Natural killer cell (primary cell): ENCODE data around the gene TUBB8. TPM values are rescaled to one million over a fixed set of nuclear protein-coding genes. Genes with fewer than 3 reads are reported as not detected.

ENCODE experiments used
- ATAC-seq, 3 donors: fragments of 150-1000 bp in 2 of 3; fragments of 200-7000 bp in 1 of 3; cut with Tn5 transposase; 1 replicate in 1 of 3; 2 replicates in 2 of 3; pipeline ENCODE4 v1.10.0; 2021; ENCODE audit warnings: mild to moderate bottlenecking in 2 of 3, moderate library complexity in 2 of 3
- DNase-seq, 2 donors: peaks; one replicate each; pipeline versions ENCODE4 v3.0.0 to v3.0.0-alpha.2; 2013 to 2021; ENCODE audit warnings: mixed read lengths in 1 of 2
- H3K27ac ChIP-seq: one replicate; pipeline ENCODE4 v1.5.1; 2013; ENCODE audit warnings: mild to moderate bottlenecking, low read length
- H3K27me3 ChIP-seq: one replicate; pipeline ENCODE4 v1.6.1; 2013; ENCODE audit warnings: low read length; ENCODE audit not compliant: control insufficient read depth, insufficient read depth
- H3K36me3 ChIP-seq: one replicate; pipeline ENCODE4 v1.6.1; 2013; ENCODE audit warnings: low read length; ENCODE audit not compliant: control insufficient read depth, insufficient read depth
- H3K4me1 ChIP-seq: one replicate; pipeline ENCODE4 v1.6.1; 2013; ENCODE audit warnings: low read length; ENCODE audit not compliant: control insufficient read depth, insufficient read depth
- H3K4me3 ChIP-seq: one replicate; pipeline ENCODE4 v1.5.1; 2013; ENCODE audit warnings: low read length
- H3K9me3 ChIP-seq: one replicate; pipeline ENCODE4 v1.6.1; 2013; ENCODE audit warnings: low read length; ENCODE audit not compliant: control insufficient read depth, insufficient read depth
- H3K27ac Mint-ChIP-seq, 2 donors: one replicate each; pipeline ENCODE4 v1.8.0; 2022; ENCODE audit warnings: mild to moderate bottlenecking in 2 of 2, mixed read lengths in 2 of 2, moderate library complexity in 1 of 2
- H3K27me3 Mint-ChIP-seq, 2 donors: one replicate each; pipeline ENCODE4 v1.8.0; 2022; ENCODE audit warnings: low read depth in 2 of 2, mixed read lengths in 2 of 2
- H3K36me3 Mint-ChIP-seq: one replicate; pipeline ENCODE4 v1.8.0; 2022; ENCODE audit warnings: mixed read lengths
- H3K4me1 Mint-ChIP-seq, 2 donors: one replicate each; pipeline ENCODE4 v1.8.0; 2022; ENCODE audit warnings: mixed read lengths in 2 of 2
- H3K4me3 Mint-ChIP-seq: one replicate; pipeline ENCODE4 v1.8.0; 2022; ENCODE audit warnings: mild to moderate bottlenecking, moderate library complexity, mixed read lengths
- H3K9me3 Mint-ChIP-seq, 2 donors: one replicate each; pipeline ENCODE4 v1.8.0; 2022; ENCODE audit warnings: mixed read lengths in 2 of 2
- WGBS: methylation state at CpG from one replicate; pipeline ENCODE4 v1.1.7; 2013; ENCODE audit warnings: missing lambda C conversion rate; ENCODE audit not compliant: insufficient coverage; 5-methylcytosine and 5-hydroxymethylcytosine counted together
- intact Hi-C: fragments of 100-400 bp; cut with micrococcal nuclease; formaldehyde crosslinking; loops from one replicate; pipeline ENCODE4 v1.14.2; 2022
- total RNA-seq, 4 donors: library from RNA; stranded (reverse); fragments of 120-200 nt in 1 of 4; gene quantifications; one replicate each; pipeline versions ENCODE4 v1.2.3 to v1.2.4, GENCODE V29; 2013 to 2022
- TF ChIP-seq, protein P1 (sequence below): fragments of 200-600 bp; IDR thresholded peaks from one replicate; pipeline ENCODE4 v1.8.0; 2022; ENCODE audit warnings: antibody characterized with exemption

The TUBB8 gene
- total RNA-seq, result under 1 TPM in 1 of 3 donors, not detected in 2; 0.89 TPM
- total RNA-seq (2013), result not detected

DNA sequence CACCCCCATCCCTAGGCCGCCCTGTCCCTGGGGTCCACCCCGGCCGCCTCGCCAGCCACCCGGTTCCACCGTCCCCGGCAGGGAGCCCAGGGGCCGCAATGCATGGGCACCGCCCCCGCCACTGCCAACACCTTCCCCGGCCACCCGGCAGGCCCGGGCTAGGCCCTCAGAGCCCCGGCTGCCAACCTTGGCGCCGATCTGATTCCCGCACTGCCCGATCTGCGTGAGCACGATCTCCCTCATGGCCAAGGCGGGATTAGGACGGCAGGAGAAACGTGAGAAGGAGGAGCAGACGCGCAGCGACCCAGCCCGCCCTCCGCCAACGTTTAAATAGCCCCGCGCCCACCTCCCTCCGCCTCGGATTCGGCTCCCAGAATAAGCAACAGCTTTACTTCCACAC lies at the start of gene TUBB8:
TUBB8 (minus strand) TSS at position 301 of the 400 bp plus-strand sequence; CDS start at position 243, 58 bp downstream.
- H3K4me3 ChIP-seq, result no peak within 1 kb of the TSS
- no peaks in the 10 kb centered on the region for H3K9me3 Mint-ChIP-seq
- TF ChIP-seq, protein P1, sequence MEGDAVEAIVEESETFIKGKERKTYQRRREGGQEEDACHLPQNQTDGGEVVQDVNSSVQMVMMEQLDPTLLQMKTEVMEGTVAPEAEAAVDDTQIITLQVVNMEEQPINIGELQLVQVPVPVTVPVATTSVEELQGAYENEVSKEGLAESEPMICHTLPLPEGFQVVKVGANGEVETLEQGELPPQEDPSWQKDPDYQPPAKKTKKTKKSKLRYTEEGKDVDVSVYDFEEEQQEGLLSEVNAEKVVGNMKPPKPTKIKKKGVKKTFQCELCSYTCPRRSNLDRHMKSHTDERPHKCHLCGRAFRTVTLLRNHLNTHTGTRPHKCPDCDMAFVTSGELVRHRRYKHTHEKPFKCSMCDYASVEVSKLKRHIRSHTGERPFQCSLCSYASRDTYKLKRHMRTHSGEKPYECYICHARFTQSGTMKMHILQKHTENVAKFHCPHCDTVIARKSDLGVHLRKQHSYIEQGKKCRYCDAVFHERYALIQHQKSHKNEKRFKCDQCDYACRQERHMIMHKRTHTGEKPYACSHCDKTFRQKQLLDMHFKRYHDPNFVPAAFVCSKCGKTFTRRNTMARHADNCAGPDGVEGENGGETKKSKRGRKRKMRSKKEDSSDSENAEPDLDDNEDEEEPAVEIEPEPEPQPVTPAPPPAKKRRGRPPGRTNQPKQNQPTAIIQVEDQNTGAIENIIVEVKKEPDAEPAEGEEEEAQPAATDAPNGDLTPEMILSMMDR, result no peak
- DNase-seq (no peak), ATAC-seq (no peak)
- no peaks in the 10 kb centered on the region for H3K4me1 ChIP-seq
- no peak within 1 kb of the TSS for H3K27ac Mint-ChIP-seq
- no peak within 1 kb of the TSS for H3K27ac ChIP-seq
- H3K36me3 Mint-ChIP-seq, result no peaks in the 10 kb centered on the region
- no peaks in the 10 kb centered on the region for H3K36me3 ChIP-seq
- intact Hi-C loops, result no loop called here
- peaks cover 0 to 6% of the 10 kb centered on the region in 2 donors for H3K27me3 Mint-ChIP-seq
- 63% methylated on average over 33 of the region's 34 CpGs for WGBS
- no peak within 1 kb of the TSS for H3K4me3 Mint-ChIP-seq
- H3K9me3 ChIP-seq, result no peaks in the 10 kb centered on the region
- H3K4me1 Mint-ChIP-seq, result no peaks in the 10 kb centered on the region
- no peaks in the 10 kb centered on the region for H3K27me3 ChIP-seq

GRCh38 chr10:96466-96865 lies 47.4 kb upstream of the TUBB8 start:
- H3K27ac ChIP-seq, result no peak overlapping the region
- no peak overlapping the region for H3K4me3 ChIP-seq
- DNase-seq (no peak), ATAC-seq (no peak)
- intact Hi-C loops, result no loop called here
- Mint-ChIP-seq H3K27me3 (peaks cover 0 to 7% of the 10 kb centered on the region in 2 donors), H3K9me3 (peaks cover 4 to 8% of the 10 kb centered on the region in 2 donors), H3K4me1 (no peaks in the 10 kb centered on the region), H3K4me3 (no peak overlapping the region), H3K36me3 (peaks cover 6% of the 10 kb centered on the region), H3K27ac (no peak overlapping the region)
- WGBS, result 18% methylated on average over 1 of the region's 1 CpG
- peaks cover 9% of the 10 kb centered on the region for H3K9me3 ChIP-seq
- H3K27me3 ChIP-seq, result no peaks in the 10 kb centered on the region
- TF ChIP-seq, protein P1, result no peak
- H3K4me1 ChIP-seq, result no peaks in the 10 kb centered on the region
- no peaks in the 10 kb centered on the region for H3K36me3 ChIP-seq

GRCh38 chr10:95356-96115 lies 46.4 kb upstream of the TUBB8 start:
- DNase-seq (no peak), ATAC-seq (no peak)
- H3K27me3 Mint-ChIP-seq, result peaks cover 0 to 7% of the 10 kb centered on the region in 2 donors
- TF ChIP-seq, protein P1, result no peak
- H3K4me1 Mint-ChIP-seq, result no peaks in the 10 kb centered on the region
- peaks cover 6% of the 10 kb centered on the region for H3K36me3 Mint-ChIP-seq
- H3K27ac Mint-ChIP-seq, result no peak overlapping the region
- no peak overlapping the region for H3K4me3 ChIP-seq
- WGBS, result no CpG with 5 or more reads among the region's 2 CpGs
- no peaks in the 10 kb centered on the region for H3K36me3 ChIP-seq
- H3K9me3 ChIP-seq, result peaks cover 9% of the 10 kb centered on the region
- H3K27ac ChIP-seq, result no peak overlapping the region
- no peaks in the 10 kb centered on the region for H3K4me1 ChIP-seq
- H3K27me3 ChIP-seq, result no peaks in the 10 kb centered on the region
- H3K9me3 Mint-ChIP-seq, result peaks cover 4 to 8% of the 10 kb centered on the region in 2 donors
- H3K4me3 Mint-ChIP-seq, result no peak overlapping the region
- intact Hi-C loops, result no loop called here
